Stomach (tissue), 4 donors: ENCODE results near the gene FFAR1.

ENCODE experiments used
- CTCF ChIP-seq, 7 experiments: fragments of 450-650 bp in 4 of 7; fragments of 200-600 bp in 3 of 7; sonication (generic) in 3 of 7; IDR thresholded peaks; one replicate each; pipeline ENCODE4 v1.5.1; 2016 to 2019; ENCODE audit warnings: antibody characterized with exemption in 7 of 7, control low read depth in 2 of 7, mild to moderate bottlenecking in 1 of 7
- EP300 ChIP-seq: sonication (generic); formaldehyde crosslinking; IDR thresholded peaks from one replicate; pipeline ENCODE4 v1.6.1; 2017; ENCODE audit warnings: antibody characterized with exemption
- POLR2A ChIP-seq, 4 donors: fragments of 450-650 bp; IDR thresholded peaks; one replicate each; pipeline ENCODE4 v1.6.1; 2016; ENCODE audit warnings: antibody characterized with exemption in 4 of 4, control low read depth in 2 of 4, mild to moderate bottlenecking in 1 of 4, moderate library complexity in 1 of 4
- POLR2AphosphoS5 ChIP-seq, 3 donors: sonication (generic); formaldehyde crosslinking; IDR thresholded peaks; one replicate each; pipeline ENCODE4 v1.6.1; 2016; ENCODE audit warnings: antibody characterized with exemption in 3 of 3

GRCh38 chr19:35305181-35305580 is 42.5 kb upstream of the FFAR1 start:
- no peak for TF ChIP-seq POLR2A (IDR thresholded peaks at IDR 0.05)
- TF ChIP-seq CTCF (IDR thresholded peaks at IDR 0.05) = no peak
- no peak for TF ChIP-seq EP300
- TF ChIP-seq POLR2AphosphoS5 (IDR thresholded peaks at IDR 0.05) = no peak
